Effector memory CD8-positive, alpha-beta T cell (primary cell): ENCODE results near the gene CFAP299.
"Not testable (repeated sequence)": the region's sequence is repeated elsewhere in the genome, so short reads cannot be mapped to it uniquely, and the experiment has no call there.

Source experiments
- ATAC-seq: fragments of 150-1000 bp; cut with Tn5 transposase; replicated peaks from 2 replicates; pipeline ENCODE4 v1.10.0; 2021; ENCODE audit warnings: mild to moderate bottlenecking, moderate library complexity
- DNase-seq, 3 experiments: peaks; one replicate each; pipeline ENCODE4 v3.0.0; 2021
- H3K27ac Mint-ChIP-seq, 2 donors: one replicate each; pipeline ENCODE4 v1.8.0; 2022; ENCODE audit warnings: mild to moderate bottlenecking in 2 of 2, mixed read lengths in 2 of 2, moderate library complexity in 2 of 2
- H3K27me3 Mint-ChIP-seq, 2 donors: one replicate each; pipeline ENCODE4 v1.8.0; 2022; ENCODE audit warnings: mixed read lengths in 2 of 2
- H3K36me3 Mint-ChIP-seq: one replicate; pipeline ENCODE4 v1.8.0; 2022; ENCODE audit warnings: mild to moderate bottlenecking, moderate library complexity, mixed read lengths; ENCODE audit not compliant: insufficient read depth
- H3K4me1 Mint-ChIP-seq, 2 donors: one replicate each; pipeline ENCODE4 v1.8.0; 2022; ENCODE audit warnings: low read depth in 2 of 2, mixed read lengths in 2 of 2
- H3K4me3 Mint-ChIP-seq, 2 donors: one replicate each; pipeline ENCODE4 v1.8.0; 2022; ENCODE audit warnings: mild to moderate bottlenecking in 2 of 2, mixed read lengths in 2 of 2, moderate library complexity in 2 of 2
- H3K9me3 Mint-ChIP-seq, 2 donors: one replicate each; pipeline ENCODE4 v1.8.0; 2022; ENCODE audit warnings: mixed read lengths in 2 of 2
- total RNA-seq, 9 experiments: gene quantifications; one replicate each; lab custom pipeline; 2026; lab: John Stamatoyannopoulos, UW

Gene CFAP299
- 0 to 0.19 (median 0) reads per million in 9 experiments for total RNA-seq

DNA sequence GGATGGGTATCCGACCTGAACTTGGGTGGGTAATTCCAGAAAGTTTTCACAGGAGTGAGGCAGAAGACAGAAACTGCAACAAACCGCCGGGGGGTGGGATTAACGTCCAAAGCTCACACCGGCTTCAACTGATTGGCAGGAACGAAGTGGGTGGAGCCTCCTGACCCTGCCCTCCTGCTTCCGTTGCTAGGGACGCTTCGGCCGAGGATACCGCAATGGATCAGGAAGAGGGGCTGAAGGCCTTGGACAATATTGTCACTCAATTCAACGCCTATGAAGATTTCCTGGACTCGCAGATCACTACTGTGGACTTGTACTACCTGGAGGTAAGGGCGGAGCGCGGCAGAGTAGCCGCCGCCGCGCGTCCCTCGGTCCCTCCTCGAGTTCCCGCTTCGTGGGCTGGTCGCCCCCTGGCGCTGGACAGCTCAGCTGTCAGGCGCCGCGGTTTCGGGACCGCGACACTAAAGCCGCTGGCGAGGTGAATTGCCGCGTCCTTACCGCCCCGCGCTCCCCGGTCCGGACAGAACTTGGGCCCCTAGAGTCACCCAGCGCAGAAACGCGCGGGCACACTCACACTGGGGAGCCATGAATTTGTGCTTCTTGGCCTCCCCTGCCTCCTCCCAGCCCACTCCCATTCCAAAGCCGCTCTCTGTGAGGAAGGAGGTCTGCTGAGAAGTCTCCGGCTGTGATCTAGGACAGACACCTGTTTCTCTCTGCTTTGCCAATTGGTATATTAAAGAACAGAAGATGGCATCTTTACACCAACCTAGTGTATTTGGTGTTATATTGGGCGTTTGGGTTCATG is at the start of gene CFAP299:
Gene CFAP299, plus strand, starts transcription at position 177 of the 805 bp plus-strand sequence.
- peak; percentile 56 for ATAC-seq
- Mint-ChIP-seq H3K4me3 (peak within 1 kb of the TSS; percentile 71 to 80), H3K9me3 (no peaks in the 10 kb centered on the region), H3K4me1 (peaks cover 8% of the 10 kb centered on the region in 2 donors), H3K27me3 (peaks cover 24 to 26% of the 10 kb centered on the region in 2 donors), H3K27ac (no peak within 1 kb of the TSS), H3K36me3 (no peaks in the 10 kb centered on the region)
- peak in 1 of 3 experiments; percentile 1 for DNase-seq

DNA sequence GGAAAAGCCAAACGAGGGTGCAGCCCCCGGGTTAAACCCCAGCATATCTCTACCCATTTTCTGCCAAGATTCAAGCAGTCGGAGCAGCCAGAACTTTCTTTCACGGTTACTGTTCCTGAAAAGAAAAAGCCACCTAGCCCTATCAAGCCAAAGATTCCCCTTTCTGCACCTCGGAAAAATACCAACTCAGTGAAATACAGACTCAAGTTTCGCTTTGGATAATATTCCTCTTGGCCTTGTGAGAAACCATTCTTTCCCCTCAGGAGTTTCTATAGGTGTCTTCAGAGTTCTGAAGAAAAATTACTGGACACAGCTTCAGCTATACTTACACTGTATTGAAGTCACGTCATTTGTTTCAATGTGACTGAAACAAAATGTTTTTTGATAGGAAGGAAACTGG is 49.1 kb upstream of the CFAP299 start:
- ATAC-seq: no peak
- Mint-ChIP-seq H3K4me1 (no peaks in the 10 kb centered on the region), H3K27me3 (peaks cover 10 to 22% of the 10 kb centered on the region in 2 donors)

DNA sequence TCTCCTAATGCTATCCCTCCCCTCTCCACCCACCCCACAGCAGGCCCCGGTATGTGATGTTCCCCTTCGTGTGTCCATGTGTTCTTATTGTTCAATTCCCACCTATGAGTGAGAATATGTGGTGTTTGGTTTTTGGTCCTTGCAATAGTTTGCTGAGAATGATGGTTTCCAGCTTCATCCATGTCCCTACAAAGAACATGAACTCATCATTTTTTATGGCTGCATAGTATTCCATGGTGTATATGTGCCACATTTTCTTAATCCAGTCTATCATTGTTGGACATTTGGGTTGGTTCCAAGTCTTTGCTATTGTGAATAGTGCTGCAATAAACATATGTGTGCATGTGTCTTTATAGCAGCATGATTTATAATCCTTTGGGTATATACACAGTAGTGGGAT is 44.9 kb upstream of the CFAP299 start:
- not testable (repeated sequence) for H3K27ac Mint-ChIP-seq, H3K4me3 Mint-ChIP-seq, ATAC-seq, H3K4me1 Mint-ChIP-seq, H3K36me3 Mint-ChIP-seq, H3K27me3 Mint-ChIP-seq, H3K9me3 Mint-ChIP-seq, DNase-seq

More for the DNA sequence above, 49.1 kb upstream of the CFAP299 start:
- no peak for DNase-seq
- H3K36me3 Mint-ChIP-seq: no peaks in the 10 kb centered on the region
- H3K4me3 Mint-ChIP-seq: no peak overlapping the region
- no peak overlapping the region for H3K27ac Mint-ChIP-seq
- no peaks in the 10 kb centered on the region for H3K9me3 Mint-ChIP-seq

DNA sequence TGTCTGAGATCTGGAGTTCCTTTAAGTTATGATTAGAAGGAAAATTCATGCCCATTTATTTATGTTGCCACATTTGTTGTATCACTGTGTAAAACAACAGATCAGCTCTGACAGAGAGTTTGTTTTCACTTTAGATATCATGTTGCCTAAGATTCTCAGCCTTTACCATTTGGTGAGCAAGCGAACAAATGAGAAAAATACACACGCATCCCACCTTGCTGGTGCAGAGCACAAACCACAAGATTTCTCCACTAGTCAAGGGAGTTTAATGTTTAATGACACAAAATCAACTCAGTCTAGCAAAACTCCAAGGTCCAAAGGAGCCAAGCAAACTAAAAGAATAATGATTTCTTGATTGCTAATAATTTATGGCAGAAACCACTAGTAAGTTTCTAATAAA is 41.3 kb upstream of the CFAP299 start:
- Mint-ChIP-seq H3K9me3 (no peaks in the 10 kb centered on the region), H3K36me3 (no peaks in the 10 kb centered on the region), H3K27me3 (peaks cover 12 to 21% of the 10 kb centered on the region in 2 donors), H3K27ac (no peak overlapping the region), H3K4me3 (no peak overlapping the region), H3K4me1 (no peaks in the 10 kb centered on the region)
- no peak for ATAC-seq
- no peak for DNase-seq

DNA sequence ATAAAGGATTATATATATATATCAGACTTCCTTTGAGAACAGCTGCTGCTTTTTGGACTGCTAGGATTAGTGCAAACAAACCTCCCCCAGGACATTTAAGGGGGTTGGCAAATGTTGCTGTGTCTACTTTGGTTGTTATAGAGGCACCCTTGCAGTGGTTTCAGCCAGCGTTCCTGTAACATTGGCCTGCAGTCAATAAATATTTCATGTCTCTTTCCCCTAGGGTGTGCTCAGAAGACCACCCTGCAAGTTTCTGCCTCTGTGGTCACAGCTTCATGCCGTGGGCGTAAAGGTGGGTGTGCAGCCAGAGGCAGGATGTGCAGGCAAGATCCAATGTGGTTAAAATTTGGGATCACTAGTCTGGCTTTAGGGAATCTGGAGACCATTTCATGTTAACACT is 40.2 kb upstream of the CFAP299 start:
- ATAC-seq: no peak
- Mint-ChIP-seq H3K4me1 (no peaks in the 10 kb centered on the region), H3K36me3 (no peaks in the 10 kb centered on the region), H3K4me3 (no peak overlapping the region), H3K27ac (no peak overlapping the region), H3K27me3 (peaks cover 15 to 21% of the 10 kb centered on the region in 2 donors), H3K9me3 (no peaks in the 10 kb centered on the region)
- no peak for DNase-seq

DNA sequence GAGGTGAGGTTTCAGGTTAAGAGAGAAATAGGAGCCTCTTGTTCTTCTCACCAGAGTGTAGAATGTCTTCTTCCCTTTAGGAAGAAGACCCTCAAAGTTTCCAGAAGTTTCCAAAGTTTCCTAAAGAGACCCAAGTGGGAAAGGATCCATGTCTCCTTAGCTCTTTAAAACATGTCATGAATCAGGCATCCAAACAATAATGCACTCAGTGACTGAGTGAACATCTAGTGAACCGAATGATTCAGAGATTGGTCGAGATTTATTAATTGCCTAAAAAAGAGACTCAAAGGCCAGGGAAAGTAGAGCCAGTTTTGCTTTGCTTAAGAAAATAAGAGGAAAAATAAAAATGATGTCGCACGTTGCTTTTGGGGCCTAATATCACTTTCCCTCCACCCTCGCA is 39.7 kb upstream of the CFAP299 start:
- Mint-ChIP-seq H3K4me1 (no peaks in the 10 kb centered on the region), H3K9me3 (no peaks in the 10 kb centered on the region), H3K27ac (no peak overlapping the region), H3K27me3 (peaks cover 20 to 21% of the 10 kb centered on the region in 2 donors), H3K36me3 (no peaks in the 10 kb centered on the region), H3K4me3 (no peak overlapping the region)
- ATAC-seq (no peak), DNase-seq (no peak)

DNA sequence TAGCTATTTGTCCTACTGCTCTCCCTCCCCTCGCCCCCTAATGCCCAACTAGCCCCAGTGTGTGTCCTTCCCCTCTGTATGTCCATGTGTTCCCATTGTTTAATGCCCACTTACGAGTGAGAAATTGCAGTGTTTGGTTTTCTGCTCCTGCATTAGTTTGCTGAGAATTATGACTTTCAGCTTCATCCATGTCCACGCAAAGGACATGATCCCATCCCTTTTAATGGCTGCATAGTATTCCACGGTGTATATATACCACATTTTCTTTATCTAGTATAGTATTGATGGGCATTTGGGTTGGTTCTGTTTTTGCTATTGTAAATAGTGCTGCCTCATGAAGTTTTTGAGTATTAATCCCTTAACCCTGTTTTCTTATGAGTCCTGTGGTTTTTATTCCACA is 33.6 kb upstream of the CFAP299 start:
- H3K4me1 Mint-ChIP-seq: no peaks in the 10 kb centered on the region
- H3K27ac Mint-ChIP-seq: no peak overlapping the region
- H3K36me3 Mint-ChIP-seq: no peaks in the 10 kb centered on the region
- peaks cover 22 to 29% of the 10 kb centered on the region in 2 donors for H3K27me3 Mint-ChIP-seq
- ATAC-seq: no peak
- H3K4me3 Mint-ChIP-seq: no peak overlapping the region
- DNase-seq: no peak
- no peaks in the 10 kb centered on the region for H3K9me3 Mint-ChIP-seq

DNA sequence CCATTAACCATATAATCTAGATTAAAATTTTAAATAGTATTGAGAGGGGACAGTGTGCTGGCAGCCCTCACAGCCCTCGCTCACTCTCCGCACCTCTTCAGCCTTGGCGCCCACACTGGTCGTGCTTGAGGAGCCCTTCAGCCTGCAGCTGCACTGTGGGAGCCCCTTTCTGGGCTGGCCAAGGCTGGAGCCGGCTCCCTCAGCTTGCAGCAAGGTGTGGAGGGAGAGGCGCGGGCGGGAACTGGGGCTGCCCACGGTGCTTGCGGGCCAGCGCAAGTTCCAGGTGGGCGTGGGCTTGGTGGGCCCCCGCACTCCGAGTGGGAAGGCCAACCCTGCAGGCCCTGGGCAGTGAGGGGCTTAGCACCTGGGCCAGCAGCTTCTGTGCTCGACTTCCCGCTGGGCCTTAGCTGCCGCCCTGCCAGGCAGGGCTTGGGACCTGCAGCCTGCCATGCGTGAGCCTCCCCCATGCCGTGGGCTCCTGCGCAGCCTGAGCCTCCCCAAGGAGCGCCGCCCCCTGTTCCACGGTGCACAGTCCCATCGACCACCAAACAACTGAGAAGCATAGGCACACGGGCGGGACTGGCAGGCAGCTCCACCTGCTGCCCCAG is 32.8 kb upstream of the CFAP299 start:
- H3K4me3 Mint-ChIP-seq: no peak overlapping the region

DNA sequence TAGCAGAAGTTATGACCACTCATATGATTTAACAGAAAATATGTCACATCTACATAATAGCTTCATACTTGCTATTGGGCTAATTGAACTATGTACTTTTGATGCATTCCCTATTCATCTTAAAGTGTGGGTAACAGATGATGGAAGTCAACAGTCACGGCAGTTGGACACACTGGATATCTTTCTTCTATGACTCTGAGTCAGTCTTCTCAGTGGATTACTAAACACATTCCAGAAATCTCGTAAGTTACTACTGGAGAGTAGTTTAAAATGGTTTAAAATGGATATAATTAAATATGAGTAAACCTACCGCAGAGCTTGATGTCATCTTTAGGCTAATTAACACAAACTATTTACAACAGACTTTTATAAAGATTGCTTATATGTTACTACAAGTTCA is 30.1 kb upstream of the CFAP299 start:
- Mint-ChIP-seq H3K4me1 (no peaks in the 10 kb centered on the region), H3K27me3 (peaks cover 33 to 37% of the 10 kb centered on the region in 2 donors), H3K4me3 (no peak overlapping the region), H3K36me3 (no peaks in the 10 kb centered on the region), H3K9me3 (no peaks in the 10 kb centered on the region), H3K27ac (no peak overlapping the region)
- no peak for ATAC-seq
- no peak for DNase-seq

More for the DNA sequence above, 32.8 kb upstream of the CFAP299 start:
- ATAC-seq (no peak), DNase-seq (no peak)
- Mint-ChIP-seq H3K4me1 (no peaks in the 10 kb centered on the region), H3K27ac (no peak overlapping the region), H3K27me3 (peaks cover 23 to 27% of the 10 kb centered on the region in 2 donors), H3K9me3 (no peaks in the 10 kb centered on the region), H3K36me3 (no peaks in the 10 kb centered on the region)

DNA sequence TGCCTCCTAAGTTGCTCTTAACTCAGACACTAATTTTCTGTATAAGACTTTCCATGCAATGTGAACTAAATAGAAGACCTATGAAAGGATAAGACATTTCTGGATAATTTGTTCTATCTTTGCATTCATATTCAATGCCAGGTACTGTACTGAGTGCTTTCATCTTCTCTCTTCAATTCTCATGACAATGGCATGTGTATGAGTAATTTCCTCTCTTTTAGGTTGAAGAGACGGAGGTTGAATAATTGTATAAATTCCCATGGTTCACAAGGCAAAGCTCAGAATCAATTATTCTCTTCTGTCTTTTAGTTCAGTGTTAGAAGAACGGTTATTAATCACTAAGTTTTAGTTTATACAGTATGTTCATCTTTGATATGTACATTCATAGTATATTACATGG is 29.3 kb upstream of the CFAP299 start:
- Mint-ChIP-seq H3K27ac (no peak overlapping the region), H3K4me3 (no peak overlapping the region), H3K27me3 (peaks cover 33% of the 10 kb centered on the region in 2 donors), H3K9me3 (no peaks in the 10 kb centered on the region), H3K36me3 (no peaks in the 10 kb centered on the region), H3K4me1 (no peaks in the 10 kb centered on the region)
- no peak for DNase-seq
- no peak for ATAC-seq

DNA sequence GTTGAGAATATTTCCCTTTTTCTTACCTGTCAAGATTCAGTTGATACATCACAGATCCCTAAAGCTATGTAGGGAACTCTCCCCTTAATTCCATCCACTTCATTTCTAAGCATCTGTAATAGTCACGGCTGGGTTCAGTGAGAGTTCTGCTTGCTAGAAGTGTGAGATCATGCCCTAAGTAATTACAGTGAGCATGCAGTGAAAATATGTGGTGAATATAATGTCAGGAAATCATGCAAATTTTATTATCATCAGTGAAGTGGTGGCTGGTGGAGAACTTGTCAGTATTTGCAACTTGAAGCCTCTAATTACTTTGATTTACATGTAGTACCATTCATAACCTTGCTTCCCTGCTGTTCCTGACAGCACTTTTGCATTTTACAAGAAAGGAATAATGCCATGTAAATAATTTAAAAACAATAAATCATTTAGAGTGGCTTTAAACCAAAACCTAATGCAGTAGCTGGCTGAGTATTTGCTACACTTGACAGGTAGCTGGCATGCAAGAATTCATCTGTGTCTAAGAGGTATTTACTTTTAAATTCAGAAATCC is 28.3 kb upstream of the CFAP299 start:
- H3K27ac Mint-ChIP-seq: no peak overlapping the region
- H3K36me3 Mint-ChIP-seq: no peaks in the 10 kb centered on the region
- H3K27me3 Mint-ChIP-seq: peaks cover 33% of the 10 kb centered on the region in 2 donors
- no peaks in the 10 kb centered on the region for H3K9me3 Mint-ChIP-seq
- H3K4me3 Mint-ChIP-seq: no peak overlapping the region
- DNase-seq (no peak), ATAC-seq (no peak)
- no peaks in the 10 kb centered on the region for H3K4me1 Mint-ChIP-seq

DNA sequence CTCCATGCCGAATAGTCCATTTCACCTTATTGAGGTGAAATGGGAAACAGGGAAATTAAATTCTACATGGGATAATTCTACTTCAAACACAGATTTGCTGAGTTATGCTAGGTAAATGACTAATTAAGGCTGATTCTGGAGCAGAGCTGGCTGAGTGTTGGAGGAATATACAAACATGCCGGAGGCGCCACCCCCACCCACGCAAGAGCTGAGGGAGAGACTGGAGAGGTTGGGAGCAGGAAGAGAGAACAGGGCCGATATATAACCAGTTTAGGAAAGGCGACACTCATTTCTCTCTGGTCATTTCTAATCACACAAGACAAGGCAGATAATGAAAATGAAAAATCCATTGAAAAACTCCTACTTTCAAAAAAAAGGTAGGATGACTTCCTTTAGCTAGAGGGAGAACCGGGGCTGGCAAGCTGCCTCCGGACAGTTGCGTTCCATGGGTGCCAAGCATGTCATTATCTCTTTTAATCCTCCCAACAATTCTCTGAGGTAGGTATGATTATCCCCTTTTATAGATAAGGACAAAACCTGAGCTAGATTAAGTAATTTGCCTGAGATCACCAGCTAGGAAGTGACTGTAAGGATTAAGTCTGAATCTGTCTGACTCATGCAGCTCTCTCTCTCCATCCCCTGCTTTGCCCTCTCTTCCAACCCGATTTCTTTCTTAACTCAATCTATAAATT is 27.6 kb upstream of the CFAP299 start:
- H3K4me3 Mint-ChIP-seq: no peak overlapping the region
- peaks cover 33% of the 10 kb centered on the region in 2 donors for H3K27me3 Mint-ChIP-seq
- ATAC-seq (no peak), DNase-seq (no peak)
- H3K36me3 Mint-ChIP-seq: no peaks in the 10 kb centered on the region
- no peak overlapping the region for H3K27ac Mint-ChIP-seq
- H3K9me3 Mint-ChIP-seq: no peaks in the 10 kb centered on the region
- H3K4me1 Mint-ChIP-seq: no peaks in the 10 kb centered on the region

DNA sequence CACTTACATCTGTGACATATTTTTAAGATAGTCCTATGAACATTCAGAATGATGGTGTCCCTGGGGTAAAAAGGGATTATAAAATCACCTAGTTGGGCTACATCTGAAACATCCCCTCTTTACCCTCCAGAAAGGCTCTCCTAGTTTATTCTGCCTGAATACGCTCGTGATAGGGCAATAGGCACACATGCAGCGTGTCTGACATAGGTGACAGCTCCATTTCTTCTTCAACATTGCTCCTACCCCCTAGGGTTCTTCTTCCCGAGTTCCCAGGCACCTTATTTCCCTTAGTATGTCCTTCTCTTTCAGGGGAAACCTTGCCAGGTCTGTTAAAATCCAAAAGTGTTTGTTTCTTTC is 27.1 kb upstream of the CFAP299 start:
- DNase-seq (no peak), ATAC-seq (no peak)
- Mint-ChIP-seq H3K4me1 (no peaks in the 10 kb centered on the region), H3K9me3 (no peaks in the 10 kb centered on the region), H3K4me3 (no peak overlapping the region), H3K36me3 (no peaks in the 10 kb centered on the region), H3K27me3 (peaks cover 33% of the 10 kb centered on the region in 2 donors), H3K27ac (no peak overlapping the region)
